ENCODE results near the gene TMEM121.

GRCh38 chr14:105490267-105490571 lies 36.2 kb upstream of the TMEM121 start:
- TF ChIP-seq, protein P1, sequence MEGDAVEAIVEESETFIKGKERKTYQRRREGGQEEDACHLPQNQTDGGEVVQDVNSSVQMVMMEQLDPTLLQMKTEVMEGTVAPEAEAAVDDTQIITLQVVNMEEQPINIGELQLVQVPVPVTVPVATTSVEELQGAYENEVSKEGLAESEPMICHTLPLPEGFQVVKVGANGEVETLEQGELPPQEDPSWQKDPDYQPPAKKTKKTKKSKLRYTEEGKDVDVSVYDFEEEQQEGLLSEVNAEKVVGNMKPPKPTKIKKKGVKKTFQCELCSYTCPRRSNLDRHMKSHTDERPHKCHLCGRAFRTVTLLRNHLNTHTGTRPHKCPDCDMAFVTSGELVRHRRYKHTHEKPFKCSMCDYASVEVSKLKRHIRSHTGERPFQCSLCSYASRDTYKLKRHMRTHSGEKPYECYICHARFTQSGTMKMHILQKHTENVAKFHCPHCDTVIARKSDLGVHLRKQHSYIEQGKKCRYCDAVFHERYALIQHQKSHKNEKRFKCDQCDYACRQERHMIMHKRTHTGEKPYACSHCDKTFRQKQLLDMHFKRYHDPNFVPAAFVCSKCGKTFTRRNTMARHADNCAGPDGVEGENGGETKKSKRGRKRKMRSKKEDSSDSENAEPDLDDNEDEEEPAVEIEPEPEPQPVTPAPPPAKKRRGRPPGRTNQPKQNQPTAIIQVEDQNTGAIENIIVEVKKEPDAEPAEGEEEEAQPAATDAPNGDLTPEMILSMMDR (IDR thresholded peaks at IDR 0.05), result no peak
- no peak for TF ChIP-seq EZH2 (IDR thresholded peaks at IDR 0.05; ENCODE audit: borderline replicate concordance, insufficient read depth, low read depth, low read length, poor library complexity, severe bottlenecking)
